NOMO-1 (cell line): ENCODE measurements around the gene PRKN.
"Not testable (repeated sequence)": the region's sequence is repeated elsewhere in the genome, so short reads cannot be mapped to it uniquely, and the experiment has no call there.

Experiments
- DNase-seq, 2 experiments: peaks; one replicate each; lab custom pipeline; 2025; ENCODE audit not compliant: unreplicated experiment in 2 of 2; lab: John Stamatoyannopoulos, UW

Gene PRKN

DNA sequence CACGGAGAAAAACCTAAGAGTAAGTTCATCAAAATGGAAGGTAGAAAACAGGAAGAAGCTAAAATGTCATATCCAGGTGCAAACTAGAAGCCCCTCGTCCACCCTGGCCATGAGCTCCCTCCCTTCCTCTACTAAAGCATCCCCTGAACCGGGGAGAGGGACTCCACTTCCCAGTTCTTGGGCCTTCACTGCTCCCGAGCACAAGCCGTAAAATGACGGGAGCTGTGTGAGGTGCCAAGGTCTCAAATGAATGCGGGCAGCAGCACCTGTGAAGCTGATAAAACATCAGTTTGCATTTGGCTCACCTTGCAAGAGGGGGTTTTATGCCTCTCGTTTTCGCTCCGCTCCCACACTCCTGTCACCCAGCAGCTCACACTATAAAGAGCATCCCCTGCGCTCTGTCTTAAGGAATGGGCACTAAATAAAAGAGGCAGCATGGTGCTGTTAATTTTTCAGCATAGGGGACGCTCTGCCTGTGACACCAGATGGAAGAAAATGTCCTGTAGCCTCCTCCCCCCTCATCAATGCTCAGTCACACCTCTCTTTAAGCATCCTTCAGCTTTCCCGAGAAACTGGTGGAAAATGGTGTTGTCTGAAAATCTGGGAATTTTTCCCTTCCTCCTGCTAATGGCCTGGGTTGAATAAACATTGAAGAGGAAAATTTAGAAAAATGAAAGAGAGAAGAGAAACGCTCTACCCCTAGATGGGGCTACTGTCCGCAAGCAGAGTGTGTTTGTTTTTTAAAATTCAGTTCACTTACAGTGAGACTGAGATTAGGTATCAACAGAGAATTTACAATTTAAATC lies 890.7 kb downstream of the PRKN start:
- DNase-seq: no peak

DNA sequence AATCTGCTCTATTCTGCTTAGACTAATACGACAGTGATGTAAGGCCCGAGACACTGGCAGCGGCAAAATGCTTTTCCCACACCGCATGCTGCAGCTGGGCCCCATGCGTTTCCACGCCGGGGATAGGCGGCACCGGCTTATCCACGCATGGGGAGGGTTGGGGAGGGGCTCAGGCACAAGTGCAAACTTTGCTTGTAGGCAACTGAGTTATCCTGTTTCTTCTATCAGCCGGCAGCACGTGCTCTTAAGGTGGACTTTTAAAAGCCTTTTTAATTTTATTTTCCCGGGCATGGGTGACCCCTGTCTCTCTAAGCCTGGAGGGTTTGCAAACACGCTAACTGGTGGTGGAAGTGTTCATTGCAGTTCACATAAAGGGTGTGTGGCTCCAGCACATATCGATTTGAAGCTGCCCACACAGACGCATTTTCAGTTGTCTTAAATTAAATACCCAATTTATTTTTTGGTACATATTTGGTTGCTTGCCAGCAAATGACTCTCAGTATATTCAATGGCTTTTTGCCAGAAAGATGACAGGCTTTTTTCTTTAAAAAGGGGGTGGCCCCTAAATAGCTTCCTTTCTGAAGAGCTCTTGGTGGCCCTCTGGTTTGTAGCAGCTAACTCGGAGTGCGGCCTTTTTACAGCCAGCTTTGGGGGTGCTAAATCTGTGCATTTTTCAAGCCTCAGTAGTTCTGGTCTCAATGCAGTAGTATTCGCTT lies 891.9 kb downstream of the PRKN start:
- no peak for DNase-seq

DNA sequence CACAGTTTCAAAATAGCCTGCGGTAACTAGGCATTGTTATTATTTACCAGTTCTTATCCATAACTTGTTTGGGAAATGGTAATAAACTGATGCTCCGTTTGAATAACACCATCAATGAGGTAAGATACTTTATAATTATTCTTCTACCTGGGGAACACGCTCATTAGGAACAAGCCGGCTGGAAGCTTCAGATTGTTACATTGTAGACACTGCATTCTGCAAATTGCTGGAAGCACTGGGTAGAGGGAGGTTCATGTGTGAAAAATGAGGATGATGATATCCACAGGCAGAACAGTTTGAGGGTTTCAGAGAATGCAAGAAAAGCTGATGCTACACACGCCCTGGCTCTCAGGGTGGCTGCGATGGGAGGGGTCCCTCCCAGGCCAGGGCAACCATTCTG lies 893.1 kb downstream of the PRKN start:
- DNase-seq: no peak

DNA sequence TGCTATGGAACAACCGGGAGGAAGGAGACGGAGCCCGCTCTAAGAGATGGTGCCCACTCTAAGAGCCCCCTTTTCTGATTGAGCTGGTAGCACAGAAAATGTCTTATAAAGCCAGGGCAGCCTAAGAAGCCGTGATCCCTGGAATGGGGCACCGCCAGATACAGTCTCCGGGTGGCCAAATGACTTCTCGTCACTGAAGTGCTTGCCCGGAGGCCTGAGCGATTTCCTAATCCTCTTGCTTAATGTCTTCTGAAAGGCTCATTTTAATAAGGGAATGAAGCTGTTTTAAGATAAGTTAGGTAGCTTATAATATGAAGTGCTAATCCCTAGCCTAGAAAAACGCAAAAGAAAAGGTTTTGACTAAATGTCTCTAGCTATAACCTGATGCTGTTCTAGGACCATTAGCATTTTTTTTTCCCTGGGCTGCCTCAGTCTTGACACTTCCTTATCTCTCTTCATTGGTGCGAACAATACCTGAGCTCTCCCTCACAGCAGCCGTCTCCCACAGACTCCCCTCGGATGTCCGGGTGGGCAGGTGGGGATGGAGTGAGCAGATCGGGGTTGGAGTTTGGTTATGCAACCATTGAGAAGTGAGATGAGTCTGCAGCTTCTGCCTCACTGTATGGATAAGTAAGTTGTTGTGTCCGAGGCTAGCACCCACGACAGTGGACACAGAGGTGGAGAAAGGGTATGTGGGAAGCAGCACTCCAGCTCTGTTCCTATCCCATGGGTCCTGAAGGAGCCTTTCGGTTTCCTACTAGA lies 894.3 kb downstream of the PRKN start:
- DNase-seq: no peak

DNA sequence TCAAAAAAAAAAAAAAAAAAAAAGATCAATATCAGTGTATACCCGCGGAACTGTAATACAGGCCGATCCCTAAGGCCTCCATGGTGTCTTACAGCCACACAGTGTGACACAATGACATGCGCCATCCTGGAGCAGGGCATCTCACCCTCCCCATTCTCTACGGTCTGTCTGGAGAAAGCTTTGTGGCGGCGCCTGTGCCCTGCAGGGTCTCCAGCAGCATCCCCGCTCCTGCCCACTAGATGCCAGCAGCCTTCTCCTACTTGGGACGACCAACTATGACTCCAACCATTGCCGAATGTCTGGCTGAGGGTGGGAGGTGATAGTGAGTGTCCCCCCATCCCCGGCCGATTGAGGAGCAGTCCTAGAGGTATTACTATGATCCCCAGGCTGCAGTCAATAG lies 894.9 kb downstream of the PRKN start:
- no peak for DNase-seq

DNA sequence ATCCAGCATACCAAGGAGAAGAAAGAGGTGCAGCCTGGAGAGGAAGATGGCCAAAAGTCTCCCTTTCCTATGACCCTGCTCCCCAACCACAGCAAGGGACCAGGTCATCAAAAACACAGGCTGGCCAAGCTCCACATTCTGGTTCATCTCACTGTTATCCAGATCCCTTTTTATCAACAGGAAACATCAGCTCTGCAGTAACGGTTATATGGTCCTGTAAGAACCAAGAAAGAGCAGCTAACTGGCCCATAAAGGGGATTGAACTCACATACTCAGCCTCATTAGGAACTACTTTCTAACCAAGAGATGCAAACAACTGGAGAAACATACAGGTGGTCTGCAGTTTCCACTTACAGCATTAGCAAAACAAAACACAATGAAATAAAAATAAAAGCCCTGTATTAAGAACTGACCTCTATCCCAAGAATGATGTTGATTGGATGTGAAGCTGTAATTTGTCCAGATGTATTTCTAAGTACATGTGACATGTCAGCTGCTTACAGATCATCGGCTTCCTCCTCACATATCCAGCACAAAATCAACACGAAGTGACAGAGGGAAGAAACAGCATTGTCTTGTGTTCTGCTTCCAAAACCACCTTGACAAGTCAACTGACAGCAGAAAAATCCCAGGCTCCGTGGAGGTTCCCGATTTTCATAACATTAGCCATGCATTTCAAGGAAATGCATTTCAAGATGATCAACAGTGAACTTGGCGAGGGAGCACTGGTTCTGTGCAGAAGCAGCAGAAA lies 896.5 kb downstream of the PRKN start:
- DNase-seq: no peak

DNA sequence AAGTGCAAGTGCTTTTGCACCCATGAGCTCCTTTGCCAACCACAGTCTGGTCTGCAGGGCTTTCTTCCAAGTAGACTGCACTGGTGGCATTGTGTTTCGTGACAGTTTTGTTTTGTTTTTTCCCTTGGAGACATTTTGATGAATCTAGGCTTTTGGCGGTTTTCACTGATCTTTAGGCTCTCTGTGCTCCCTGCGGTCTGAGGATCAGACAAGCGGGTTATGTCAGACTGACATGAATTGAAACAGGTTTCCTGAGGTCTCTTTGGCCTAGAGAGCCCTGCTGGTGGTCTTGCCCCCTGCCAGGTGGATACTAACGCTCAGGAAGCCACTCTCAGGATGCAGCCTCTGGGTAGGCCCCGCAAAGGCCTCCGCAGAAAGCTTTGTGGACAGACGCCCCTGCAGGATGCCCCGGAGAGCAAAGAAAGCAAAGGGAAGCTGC lies 898.3 kb downstream of the PRKN start:
- DNase-seq: no peak

DNA sequence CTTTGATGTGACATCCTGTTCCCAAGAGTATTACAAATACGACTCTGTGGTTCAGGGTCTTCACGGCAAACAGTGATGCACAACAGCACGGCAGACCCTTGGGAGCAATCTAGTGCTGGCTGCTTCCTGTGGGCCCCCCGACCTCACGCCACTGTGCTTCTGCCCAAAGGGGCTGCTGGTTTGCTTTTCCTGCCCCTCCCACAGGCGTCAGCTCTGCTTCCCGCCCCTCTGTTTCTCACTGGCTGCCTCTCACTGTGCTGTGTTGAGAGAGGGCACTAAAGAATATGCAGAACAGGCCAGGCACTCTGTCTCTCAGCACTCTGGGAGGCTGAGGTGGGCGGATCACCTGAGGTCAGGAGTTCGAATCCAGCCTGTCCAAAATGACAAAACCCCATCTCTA lies 899.2 kb downstream of the PRKN start:
- DNase-seq: no peak

DNA sequence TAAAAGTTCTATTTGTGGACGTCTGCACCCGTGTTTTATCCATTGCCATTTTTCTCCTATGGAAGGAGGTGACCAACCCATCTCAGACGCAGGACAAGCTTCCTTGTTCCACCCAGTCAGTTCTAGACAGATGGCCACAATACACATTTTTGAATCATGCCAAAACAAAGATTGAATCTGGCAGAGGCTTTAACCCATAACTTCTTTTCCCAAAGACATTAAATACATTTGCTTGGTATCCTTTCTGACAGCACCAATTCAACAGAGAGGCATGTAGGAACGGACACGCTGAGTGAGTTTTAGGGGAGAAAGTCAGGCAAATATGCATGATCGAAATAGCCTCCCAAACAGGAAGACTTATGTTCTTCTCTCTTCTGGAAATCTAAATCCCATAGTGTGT lies 901.1 kb downstream of the PRKN start:
- DNase-seq: no peak

DNA sequence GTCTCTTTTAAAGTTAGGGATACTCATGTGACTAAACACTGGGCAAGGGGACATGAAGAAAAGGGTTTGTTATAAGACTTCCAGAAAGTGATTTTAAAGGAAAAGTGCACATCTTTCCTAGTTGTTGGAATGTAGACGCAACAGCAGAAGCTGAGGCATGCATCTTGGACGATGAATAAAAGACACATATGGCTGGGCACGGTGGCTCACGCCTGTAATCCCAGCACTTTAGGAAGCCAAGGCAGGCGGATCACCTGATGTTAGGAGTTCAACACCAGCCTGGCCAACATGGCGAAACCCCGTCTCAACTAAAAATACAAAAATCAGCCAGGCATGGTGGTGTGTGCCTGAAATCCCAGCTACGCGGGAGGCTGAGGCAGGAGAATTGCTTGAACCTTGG lies 905.4 kb downstream of the PRKN start:
- not testable (repeated sequence) for DNase-seq

DNA sequence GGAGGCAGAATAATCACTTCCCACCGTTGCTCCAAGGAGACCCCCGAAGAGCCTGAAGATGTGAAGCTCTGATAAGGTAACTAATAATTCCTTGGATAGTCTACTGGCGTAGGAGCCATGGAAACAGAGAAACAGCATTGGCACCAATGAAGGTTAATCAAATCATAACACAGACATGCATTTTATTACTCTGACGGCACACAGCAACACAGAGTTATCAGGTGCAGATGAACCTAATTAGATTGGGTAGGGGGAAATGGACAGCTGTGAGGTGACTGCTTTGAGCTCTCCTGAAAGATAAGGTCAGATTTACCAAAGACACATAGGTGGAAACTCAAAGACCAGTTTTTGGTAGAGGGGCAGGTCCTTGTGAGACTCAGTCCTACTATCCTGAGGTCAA lies 909.7 kb downstream of the PRKN start:
- DNase-seq: no peak

DNA sequence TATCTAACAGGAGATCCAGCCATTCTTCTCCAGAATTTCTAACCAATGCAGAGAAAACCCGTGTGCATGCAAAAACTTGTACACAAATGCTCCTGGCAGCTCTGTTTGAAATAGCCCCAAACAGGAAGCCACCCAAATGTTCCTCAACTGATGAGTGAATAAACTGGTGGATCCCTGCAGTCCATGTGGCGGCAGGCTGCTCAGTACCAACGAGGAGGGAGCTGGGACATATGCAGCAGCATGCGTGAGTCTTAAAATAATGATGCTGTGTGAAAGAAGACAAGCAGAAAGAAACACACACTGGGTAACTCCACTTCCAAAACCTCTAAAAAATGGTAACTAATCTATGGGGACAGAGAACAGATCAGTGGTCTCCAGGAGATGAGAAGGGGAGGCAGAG lies 911.6 kb downstream of the PRKN start:
- DNase-seq: no peak

DNA sequence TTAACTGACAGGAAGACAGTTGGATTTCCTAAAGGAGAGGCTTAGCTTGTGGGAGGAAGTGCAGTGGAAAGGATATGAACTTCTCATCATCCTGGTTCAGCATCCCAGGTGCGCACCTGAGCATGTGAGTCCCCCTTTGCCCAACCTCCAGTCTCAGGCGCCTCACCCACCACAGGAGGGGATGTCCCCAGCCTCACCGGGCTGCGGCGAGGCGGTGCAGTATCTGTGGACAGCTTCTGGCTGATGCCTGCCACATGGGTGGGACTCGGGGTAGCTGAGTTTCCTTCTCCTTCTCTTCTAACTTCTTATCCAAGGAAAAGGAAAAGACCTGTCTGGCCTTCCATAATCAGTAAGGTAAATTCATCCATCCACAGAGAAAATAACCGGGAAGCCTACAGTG lies 914.4 kb downstream of the PRKN start:
- DNase-seq: no peak

DNA sequence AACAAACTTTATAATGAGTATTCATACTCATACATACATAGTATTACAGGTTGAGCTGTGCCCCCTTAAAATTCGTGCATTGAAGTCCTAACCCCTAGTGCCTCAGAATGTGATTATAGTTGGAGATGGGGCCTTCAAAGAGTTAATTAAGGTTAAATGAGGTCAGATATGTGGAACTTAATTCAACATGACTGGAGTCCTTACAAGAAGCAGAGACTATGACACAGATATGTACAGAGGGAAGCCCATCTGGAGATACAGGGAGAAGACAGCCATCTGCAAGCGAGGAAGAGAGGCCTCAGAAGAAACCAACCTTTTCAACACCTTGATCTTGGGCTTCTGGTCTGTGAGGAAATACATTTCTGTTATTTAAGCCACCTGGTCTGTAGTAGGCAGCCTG lies 917.6 kb downstream of the PRKN start:
- no peak for DNase-seq

DNA sequence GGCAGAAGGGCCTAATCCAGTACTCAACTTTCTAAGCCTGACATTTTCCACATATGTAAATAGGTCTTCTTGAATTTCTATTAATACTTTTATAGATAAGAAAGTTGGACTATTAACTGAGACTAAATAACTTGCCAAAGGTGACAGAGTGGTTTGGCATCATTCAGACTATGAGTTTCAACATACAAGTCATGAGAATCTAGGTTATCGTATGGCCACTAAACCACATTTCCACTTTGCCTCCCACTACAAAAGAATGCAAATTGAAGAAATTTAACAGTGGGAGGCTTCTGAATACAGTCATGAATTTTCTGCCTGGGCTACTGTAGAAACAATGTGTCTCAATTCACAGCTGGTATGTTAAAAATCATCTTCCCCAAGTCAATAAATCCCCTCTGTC lies 922.7 kb downstream of the PRKN start:
- no peak for DNase-seq

DNA sequence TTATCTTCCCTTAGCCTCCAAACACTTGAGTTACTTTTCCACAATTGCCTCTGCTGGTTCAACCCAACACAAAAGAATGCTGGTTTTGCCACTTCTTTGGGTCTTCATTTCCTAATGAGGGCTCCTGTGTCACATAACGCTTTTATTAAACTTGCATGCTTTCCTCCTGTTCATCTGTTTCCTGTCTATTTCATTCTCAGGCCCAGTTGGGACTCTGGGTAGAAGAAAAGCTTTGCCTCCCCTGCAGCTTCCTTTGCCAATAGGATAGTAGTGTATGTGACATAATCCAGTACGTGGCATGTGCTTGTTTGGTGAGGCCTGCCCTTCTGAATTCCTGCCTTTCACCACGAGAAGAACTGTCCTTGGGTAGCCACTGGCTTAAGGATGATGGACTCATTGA lies 924.4 kb downstream of the PRKN start:
- no peak for DNase-seq

DNA sequence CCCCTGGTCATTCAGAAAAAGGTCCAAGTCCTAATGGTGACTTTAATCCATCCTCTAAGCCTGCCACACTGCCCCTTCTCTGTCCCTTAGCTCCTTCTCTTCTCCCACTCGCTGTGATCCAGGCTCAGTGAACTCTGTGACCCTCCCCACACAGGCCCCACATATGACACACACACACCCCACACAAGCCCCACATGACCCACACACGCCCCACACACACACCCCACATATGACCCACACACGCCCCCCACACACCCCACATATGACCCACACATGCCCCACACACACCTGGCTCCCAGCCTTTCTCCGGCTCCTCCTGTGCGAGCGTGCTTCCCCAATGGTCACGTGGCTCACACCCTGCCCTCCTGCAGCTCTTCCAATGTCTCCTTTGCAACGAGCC lies 925.3 kb downstream of the PRKN start:
- DNase-seq: no peak

DNA sequence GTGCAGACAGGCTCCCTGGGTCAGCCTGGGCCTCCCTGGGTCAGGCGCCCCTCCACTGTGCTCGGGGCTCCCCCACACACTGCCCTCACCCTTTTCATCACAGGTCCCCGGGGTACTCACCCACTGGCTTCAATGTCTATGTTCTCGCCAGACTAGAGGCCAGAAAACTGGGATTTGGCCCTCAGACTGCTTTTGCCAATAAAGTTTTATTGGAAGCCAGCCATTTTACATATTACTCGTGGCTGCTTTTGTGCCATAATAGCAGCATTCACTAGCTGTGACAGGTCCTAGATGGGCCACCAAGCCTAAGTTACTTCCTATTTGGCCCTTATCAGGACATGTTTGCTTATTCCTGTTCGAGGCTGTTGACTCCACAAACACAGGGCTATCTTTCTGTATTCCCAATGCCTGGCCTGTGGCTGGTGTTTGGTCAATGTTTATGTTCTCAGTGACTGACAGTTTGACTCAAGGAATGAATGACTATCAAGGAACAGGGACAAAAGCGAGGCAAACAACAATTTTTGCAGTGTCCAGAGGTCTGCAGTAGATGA lies 928.6 kb downstream of the PRKN start:
- no peak for DNase-seq

DNA sequence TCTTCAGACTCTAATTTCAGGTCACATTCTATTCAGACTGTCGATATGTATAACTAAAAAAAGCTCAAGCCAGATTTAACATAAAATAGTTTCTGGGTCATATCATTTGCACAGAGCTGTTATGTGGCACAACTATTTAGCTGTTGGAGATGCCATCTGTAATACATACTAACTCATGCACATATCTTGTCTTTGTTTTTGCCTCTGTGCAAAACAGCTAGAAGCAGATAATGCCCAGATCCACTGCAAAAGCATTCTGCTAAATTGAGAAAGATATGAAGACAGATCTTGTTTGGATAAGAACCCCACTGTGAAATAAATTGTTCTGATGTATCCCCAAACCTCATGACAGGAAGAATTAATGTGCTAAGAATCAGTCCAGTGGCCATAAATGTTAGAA lies 930.9 kb downstream of the PRKN start:
- DNase-seq: no peak

DNA sequence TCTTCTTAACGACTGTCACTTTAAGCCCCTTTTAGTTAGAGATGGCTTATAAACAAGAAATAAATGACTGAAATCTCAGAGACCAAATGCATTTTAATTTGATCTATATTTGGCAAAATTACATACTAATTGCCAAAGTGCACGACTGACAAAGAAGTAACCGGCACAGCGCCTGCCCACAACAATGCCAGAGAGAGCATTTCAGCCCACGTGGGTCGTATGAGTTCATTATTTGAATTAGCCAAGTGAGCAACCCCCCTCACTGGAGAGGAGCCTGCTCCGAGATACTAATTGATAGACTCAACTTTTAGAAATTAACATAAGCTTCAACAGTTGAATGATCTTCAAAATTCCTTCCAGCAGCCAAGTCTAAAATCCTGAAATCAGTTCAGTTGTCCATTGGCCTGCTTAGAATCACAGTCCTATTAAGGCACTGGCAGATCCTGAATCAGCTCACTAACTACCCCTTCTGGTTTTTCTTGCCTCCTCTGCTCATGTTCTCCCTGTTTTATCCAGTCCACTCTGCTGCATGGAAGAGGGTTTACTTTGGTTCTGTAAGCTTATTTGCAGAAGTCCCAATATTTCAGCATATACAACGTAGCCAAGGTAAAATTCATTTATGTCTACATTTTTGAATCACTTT lies 934.6 kb downstream of the PRKN start:
- DNase-seq: no peak
